GM21360 (cell line): ENCODE data around the gene VSTM2B.
A peak's percentile ranks its signal among the peaks of the same experiment; 100 is the strongest.

Experiments used
- ATAC-seq: cut with Tn5 transposase; IDR thresholded peaks from one replicate; pipeline ENCODE4 v1.9.1; 2021; ENCODE audit warnings: mild to moderate bottlenecking, moderate library complexity; ENCODE audit not compliant: unreplicated experiment

VSTM2B gene

DNA sequence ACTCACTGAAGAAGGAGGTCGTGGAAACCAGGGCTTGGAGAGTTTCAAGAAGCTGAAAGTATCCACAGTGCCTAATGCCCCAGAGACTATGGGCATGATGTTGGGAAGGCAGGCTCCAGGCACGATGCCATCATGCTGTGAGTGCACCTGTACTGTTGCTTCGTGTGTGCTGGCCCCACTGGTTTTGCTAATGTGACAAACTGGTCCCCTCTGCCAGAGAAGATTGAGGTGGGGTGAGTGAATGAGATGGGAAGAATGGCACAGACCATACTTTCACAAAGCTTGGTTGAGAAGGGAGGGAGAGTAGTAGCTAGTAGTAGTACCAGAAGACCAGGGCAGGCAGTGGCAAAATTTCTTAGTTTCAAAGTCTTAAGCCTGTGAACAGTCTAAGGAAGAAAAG, 61.3 kb downstream of the VSTM2B start:
- ATAC-seq = no peak

GRCh38 chr19:29587518-29587986, 61.8 kb downstream of the VSTM2B start:
- ATAC-seq = peak; percentile 93

GRCh38 chr19:29588095-29588494, 62.3 kb downstream of the VSTM2B start:
- no peak for ATAC-seq

- ATAC-seq = no peak
Measured at GRCh38 chr19:29590278-29590677, 64.5 kb downstream of the VSTM2B start.

GRCh38 chr19:29591670-29592069, 65.9 kb downstream of the VSTM2B start:
- no peak for ATAC-seq

GRCh38 chr19:29593869-29594268, 68.1 kb downstream of the VSTM2B start:
- no peak for ATAC-seq

GRCh38 chr19:29596080-29596727, 70.4 kb downstream of the VSTM2B start:
- no peak for ATAC-seq

- ATAC-seq = no peak
Measured at GRCh38 chr19:29596885-29597525, 71.2 kb downstream of the VSTM2B start.

GRCh38 chr19:29598036-29598435, 72.2 kb downstream of the VSTM2B start:
- ATAC-seq = no peak

DNA sequence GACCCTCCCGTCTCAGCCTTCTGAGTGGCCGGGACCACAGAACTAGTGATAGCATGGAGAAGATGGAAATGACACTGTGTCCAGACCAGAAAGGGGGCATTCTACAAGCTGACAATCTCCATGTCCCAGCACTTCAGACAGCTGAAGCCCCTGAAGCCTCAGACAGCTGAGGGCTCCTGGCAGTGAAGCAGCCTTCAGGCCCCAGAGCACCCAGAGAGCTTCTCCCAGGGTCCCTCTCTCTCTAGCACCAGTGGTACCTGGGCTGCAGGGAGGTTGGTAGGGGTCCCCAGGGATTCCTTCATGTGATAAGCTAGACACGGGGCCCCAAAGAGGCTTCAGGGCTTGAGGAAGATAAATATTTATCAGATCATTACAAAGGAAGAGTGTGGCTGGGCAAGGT, 72.7 kb downstream of the VSTM2B start:
- ATAC-seq = no peak

DNA sequence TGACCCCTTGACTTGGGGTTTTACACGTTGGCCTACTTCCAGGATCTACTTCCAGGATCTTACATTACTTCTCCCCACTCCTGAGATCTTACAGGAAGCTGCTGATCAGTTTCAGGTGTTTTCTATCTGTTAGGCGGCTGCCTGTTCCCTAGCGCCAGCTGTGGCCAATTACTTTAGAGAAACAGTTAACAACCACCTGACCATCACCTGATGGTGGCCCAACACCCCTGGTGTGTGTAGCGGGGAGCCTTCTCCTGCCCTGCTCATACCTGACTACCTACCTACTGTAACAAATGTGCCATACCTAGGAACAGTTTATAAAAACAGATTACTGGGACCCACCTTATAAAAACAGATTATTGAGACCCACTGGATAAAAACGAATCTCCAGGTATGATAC, 77.5 kb downstream of the VSTM2B start:
- no peak for ATAC-seq

GRCh38 chr19:29605653-29606419, 80.0 kb downstream of the VSTM2B start, which contains the start of gene POP4:
POP4 (plus strand) TSS chr19:29606283; CDS start chr19:29606319, 36 bp downstream.
- peak; percentile 67 for ATAC-seq

- no peak for ATAC-seq
Measured at GRCh38 chr19:29606420-29606747, 80.6 kb downstream of the VSTM2B start.

- ATAC-seq = no peak
Measured at GRCh38 chr19:29609636-29610035, 83.8 kb downstream of the VSTM2B start.

- ATAC-seq = no peak
Measured at GRCh38 chr19:29610213-29610573, 84.4 kb downstream of the VSTM2B start.

DNA sequence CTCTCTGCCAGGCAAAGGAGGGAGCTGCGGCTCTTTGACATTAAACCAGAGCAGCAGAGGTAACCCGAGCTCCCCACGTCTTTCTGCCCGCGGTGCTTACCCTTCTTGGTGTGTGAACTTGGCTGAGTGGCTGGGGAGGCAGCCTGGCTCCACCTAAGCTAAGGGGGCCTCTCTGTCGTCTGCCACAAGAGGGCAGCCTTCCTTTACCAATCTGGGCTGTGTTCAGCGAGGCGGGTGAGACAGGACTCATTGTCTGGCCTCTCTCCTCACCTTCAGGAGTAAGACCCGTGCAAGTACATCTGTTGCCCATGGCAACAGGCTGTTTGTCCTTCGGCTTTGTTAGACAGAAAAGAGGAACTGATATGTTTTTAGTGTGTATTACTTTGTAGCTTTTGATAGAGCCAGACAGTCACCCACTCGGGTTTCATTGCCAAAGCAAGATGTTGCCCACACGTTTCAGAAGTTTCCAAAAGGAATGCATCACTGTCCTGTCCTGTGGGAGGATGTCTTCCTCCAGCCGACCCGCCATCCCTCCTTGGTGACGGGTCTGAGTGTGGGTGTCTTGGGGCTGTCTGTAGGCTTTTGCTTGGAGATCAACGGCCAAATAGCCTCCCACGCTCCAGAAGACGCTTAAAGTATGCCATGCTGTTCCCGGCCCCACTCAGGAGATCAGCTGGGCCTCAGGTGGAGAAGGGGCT, 84.9 kb downstream of the VSTM2B start:
- ATAC-seq = peak; percentile 76

- no peak for ATAC-seq
Measured at GRCh38 chr19:29612121-29612520, 86.3 kb downstream of the VSTM2B start.

- ATAC-seq = no peak
Measured at GRCh38 chr19:29612801-29613595, 87.2 kb downstream of the VSTM2B start.

- no peak for ATAC-seq
Measured at GRCh38 chr19:29614046-29614445, 88.3 kb downstream of the VSTM2B start.
